ENCODE results near the gene KIAA1586.
"Not testable (repeated sequence)": the region's sequence is repeated elsewhere in the genome, so short reads cannot be mapped to it uniquely, and the experiment has no call there.

DNA sequence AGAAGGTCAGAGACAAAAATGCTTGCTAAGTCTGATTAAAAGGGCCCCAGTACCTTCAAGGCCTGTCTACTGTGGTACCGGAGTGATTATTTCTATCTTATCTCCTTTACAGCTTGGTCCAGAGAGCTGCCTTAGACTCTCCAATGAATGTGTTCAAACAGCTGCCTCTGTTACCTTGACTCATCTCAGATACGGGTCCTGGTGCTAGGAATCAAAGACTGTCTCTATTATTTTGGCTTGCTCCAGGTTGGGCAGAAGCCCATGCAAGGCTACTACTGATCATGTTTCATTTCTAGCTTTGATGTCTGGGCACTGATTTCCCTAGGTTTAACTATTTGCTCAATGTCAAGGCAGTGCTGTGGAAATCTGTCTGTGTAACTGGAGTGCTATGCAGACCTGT is 38.4 kb upstream of the KIAA1586 start:
- TF ChIP-seq, protein P1, sequence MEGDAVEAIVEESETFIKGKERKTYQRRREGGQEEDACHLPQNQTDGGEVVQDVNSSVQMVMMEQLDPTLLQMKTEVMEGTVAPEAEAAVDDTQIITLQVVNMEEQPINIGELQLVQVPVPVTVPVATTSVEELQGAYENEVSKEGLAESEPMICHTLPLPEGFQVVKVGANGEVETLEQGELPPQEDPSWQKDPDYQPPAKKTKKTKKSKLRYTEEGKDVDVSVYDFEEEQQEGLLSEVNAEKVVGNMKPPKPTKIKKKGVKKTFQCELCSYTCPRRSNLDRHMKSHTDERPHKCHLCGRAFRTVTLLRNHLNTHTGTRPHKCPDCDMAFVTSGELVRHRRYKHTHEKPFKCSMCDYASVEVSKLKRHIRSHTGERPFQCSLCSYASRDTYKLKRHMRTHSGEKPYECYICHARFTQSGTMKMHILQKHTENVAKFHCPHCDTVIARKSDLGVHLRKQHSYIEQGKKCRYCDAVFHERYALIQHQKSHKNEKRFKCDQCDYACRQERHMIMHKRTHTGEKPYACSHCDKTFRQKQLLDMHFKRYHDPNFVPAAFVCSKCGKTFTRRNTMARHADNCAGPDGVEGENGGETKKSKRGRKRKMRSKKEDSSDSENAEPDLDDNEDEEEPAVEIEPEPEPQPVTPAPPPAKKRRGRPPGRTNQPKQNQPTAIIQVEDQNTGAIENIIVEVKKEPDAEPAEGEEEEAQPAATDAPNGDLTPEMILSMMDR (IDR thresholded peaks at IDR 0.05; ENCODE audit: insufficient read depth, low read length): not testable (repeated sequence)
- TF ChIP-seq POLR2AphosphoS5 (IDR thresholded peaks at IDR 0.05; ENCODE audit: low read depth): not testable (repeated sequence)

Measured in HL-60 (cell line).